ENCODE measurements around the gene GPX4.

GPX4 gene

GRCh38 chr19:1088416-1089010 is 15.3 kb upstream of the GPX4 start:
- DNase-seq (ENCODE audit: low read depth), result no peak
- no peak for TF ChIP-seq CTCF (IDR thresholded peaks at IDR 0.05; ENCODE audit: low read depth, low read length, missing control alignments)
- no peak overlapping the region for H3K4me3 ChIP-seq (ENCODE audit: low read depth, low read length)

GRCh38 chr19:1089126-1089771 is 14.5 kb upstream of the GPX4 start:
- TF ChIP-seq CTCF (IDR thresholded peaks at IDR 0.05; ENCODE audit: low read depth, low read length, missing control alignments), result no peak
- no peak overlapping the region for H3K4me3 ChIP-seq (ENCODE audit: low read depth, low read length)
- DNase-seq (ENCODE audit: low read depth), result no peak

GRCh38 chr19:1089891-1090290 is 13.9 kb upstream of the GPX4 start:
- no peak overlapping the region for H3K4me3 ChIP-seq (ENCODE audit: low read depth, low read length)
- no peak for TF ChIP-seq CTCF (IDR thresholded peaks at IDR 0.05; ENCODE audit: low read depth, low read length, missing control alignments)
- no peak for DNase-seq (ENCODE audit: low read depth)

- TF ChIP-seq CTCF (IDR thresholded peaks at IDR 0.05; ENCODE audit: low read depth, low read length, missing control alignments), result no peak
- no peak overlapping the region for H3K4me3 ChIP-seq (ENCODE audit: low read depth, low read length)
- no peak for DNase-seq (ENCODE audit: low read depth)
Measured at GRCh38 chr19:1090731-1091543, 12.9 kb upstream of the GPX4 start.

GRCh38 chr19:1091544-1092175 is 12.1 kb upstream of the GPX4 start:
- DNase-seq (ENCODE audit: low read depth), result no peak
- H3K4me3 ChIP-seq (ENCODE audit: low read depth, low read length), result no peak overlapping the region
- TF ChIP-seq CTCF (IDR thresholded peaks at IDR 0.05; ENCODE audit: low read depth, low read length, missing control alignments), result no peak

- no peak for TF ChIP-seq CTCF (IDR thresholded peaks at IDR 0.05; ENCODE audit: low read depth, low read length, missing control alignments)
- H3K4me3 ChIP-seq (ENCODE audit: low read depth, low read length), result peak overlapping the region; percentile 65
- DNase-seq (ENCODE audit: low read depth), result no peak
Measured at GRCh38 chr19:1093330-1093729, 10.5 kb upstream of the GPX4 start.
